K562 treated with DMSO at 1 percent for 12 hours (cell line): ENCODE measurements around the gene ITGAL. TPM values are rescaled to one million over a fixed set of nuclear protein-coding genes. Genes with fewer than 3 reads are reported as not detected.

Experiments used
- total RNA-seq: library from RNA; unstranded; fragments of 300-600 nt; gene quantifications from 2 replicates; pipeline ENCODE4 v1.2.3, GENCODE V29; 2022; ENCODE audit not compliant: insufficient read depth

The ITGAL gene
- total RNA-seq: 0.15 TPM in 1 of 2 replicates, not detected in the other

DNA sequence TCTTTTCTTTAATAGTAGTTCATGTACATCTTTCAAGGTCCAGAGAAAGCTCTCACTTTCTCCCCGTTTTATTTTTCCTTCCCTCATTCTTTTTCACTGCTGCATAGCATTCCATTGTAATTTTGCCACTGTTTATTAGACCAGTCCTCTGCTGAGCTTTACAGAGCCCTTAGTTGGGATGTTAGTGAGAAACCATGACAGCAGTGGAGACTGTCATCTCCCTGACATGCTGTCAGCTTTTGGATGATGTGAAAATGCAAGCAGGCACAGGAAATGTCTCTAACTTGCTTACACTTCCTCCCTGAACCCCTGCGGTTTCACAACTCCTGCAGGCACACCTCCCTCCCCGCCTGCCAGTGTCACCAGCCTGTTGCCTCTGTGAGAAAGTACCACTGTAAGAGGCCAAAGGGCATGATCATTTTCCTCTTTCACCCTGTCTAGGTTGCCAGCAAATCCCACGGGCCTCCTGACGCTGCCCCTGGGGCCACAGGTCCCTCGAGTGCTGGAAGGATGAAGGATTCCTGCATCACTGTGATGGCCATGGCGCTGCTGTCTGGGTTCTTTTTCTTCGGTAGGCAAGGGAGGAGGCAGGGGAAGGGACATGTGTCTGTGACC is at the start of gene ITGAL:
Gene ITGAL (plus strand): TSS at position 415 of the 615 bp plus-strand sequence. CDS start 96 bp downstream, at position 511.

DNA sequence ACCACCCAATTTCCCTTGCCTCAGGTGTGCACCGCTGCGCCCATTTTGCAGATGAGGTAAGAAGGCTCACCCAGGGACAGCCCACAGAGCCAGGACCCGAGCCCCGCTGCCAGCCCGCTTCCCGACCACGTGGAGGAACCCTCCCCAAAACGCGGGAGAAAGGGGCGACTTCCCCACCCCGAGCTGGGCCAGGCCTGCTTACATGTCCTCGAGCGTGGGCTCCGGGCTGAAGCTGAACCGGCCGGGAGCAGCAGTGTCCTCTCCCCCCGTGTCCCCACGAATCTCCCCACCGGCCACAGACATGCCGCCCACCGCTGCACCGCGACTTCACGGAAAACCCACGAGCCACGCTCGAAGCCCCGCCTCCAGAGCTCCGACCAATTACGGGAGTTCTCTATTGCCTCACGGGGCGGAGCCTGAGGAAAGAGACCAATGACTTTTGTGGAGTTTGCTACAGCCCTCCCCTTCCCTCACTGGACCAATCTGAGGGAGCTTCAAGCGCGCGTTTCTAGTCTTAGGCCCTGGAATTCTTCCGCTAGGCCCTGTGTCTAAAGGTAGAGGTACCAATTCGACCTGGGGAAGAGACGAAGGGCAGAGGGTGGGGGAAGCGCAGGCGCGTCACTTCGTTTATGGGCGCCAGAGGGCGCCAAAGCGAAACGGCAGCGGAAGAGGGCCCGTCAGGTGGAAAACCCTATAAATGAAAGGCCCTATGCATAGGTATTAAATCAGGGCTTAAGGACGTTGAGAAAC is 42.7 kb upstream of the ITGAL start, which contains the start of gene DCTPP1:
Gene DCTPP1 (minus strand): TSS at position 353 of the 750 bp plus-strand sequence. CDS start 50 bp downstream, at position 303.

DNA sequence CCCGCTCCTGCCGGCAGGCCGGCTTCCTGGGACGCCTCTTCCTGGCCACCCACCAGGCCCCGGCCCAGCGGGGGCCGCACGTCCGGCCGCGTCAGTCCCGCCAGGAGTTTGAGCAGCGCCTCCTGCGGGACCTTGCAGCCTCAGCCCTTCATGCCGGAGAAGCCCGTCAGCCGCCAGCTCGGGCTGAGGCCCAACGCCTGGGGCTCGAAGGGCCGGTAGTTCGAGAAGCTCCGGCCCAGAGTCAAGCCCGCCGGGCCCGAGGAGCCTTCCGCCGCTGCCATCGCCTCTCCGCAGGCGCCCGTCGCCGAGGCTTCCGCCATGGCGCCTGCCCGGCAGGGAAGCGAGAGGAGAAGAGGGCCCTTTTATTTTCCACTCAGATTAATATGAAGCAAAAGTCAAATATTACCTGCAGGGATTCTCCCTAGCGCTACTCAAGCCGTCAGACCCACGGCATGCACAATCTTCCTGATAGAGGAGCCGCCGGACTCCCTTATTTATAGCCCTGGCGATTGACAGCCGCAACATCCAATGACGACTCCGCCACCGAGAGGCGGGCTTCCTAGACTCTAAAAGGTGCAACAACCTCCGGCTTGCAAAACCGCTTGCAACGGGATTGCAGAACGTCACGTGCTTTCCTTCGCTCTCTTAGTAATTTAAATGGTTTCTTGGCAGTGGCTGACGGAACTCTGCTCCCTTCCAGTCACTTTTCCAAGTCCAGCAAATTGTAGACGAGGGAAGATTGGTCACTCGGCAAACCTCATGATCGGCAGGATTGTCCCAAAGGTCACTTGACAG is 26.9 kb upstream of the ITGAL start, which contains the start of gene SEPHS2:
Gene SEPHS2 (minus strand): TSS at position 467 of the 795 bp plus-strand sequence. CDS start 147 bp downstream, at position 320.

DNA sequence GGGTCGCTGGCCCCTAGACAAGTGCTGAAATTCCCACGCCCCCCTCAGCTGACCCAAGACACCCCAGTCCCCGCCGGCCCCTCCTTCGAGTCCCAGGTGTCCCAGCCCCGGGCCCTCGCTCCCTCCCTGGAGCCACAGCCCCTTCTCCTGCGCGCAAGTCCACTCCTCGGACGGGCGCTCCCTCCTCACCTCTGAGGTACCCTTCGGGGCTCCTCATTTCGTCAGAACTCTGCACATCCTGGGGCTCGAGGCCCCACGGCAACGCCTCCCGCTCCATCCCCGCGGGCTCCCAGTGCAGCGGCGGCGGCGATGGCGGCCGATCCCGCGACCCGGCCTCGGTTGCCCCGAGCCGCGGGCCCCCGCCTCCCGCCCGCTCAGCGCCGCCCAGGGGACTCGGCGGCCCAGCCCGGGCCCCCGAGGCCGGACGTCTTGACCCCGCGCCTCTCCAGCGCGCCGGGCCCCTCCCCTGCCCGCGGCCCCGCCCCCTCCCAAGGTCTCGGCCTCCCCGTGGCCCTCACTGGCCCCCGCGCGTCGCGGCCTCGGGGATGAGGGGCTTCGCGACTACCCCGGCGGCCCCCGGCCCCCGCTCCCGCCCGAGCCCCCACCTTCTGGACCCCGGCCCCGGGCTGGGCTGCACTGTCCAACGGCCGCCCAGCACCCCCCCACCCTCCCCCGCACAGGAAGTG is 53.7 kb downstream of the ITGAL start, which contains the start of gene ZNF768:
Gene ZNF768 (minus strand): TSS at position 430 of the 686 bp plus-strand sequence. CDS start 153 bp downstream, at position 277.

DNA sequence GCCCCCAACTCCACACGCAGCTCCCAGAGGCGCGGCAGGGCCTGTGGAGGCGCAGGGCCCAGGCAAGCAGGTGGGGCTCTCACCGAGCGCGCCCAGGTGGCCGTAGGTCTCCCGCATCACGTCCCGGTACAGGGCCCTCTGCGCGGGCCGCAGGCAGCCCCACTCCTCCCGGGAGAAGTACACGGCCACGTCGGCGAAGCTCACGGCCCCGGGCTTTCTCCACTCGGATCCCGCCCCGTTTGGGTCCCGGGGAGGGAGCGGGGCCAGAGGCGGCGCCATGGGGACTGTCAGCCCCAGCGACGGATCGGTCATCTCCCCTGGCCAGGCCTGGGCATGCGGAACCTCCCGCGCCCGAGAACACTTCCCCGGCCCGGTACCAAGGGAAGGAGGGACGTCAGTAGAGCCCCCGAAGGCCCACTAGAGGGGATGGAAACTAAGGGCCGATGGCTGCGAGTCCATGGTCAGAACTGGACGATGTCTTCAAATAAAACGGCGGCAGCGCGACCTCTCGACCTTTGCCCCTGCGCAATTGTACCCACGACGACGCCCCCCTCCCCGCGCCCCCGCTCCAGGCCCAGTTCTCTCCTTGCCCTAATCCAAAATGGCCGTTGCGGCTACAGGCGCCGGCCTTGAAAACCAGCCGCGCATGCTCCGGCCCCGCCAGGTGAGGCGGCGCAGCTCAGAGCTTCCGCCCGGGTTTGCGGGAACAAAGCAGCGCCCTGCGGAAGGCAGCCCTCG is 62.0 kb downstream of the ITGAL start, which contains the start of gene ZNF747:
Gene ZNF747 (minus strand): TSS at position 491 of the 738 bp plus-strand sequence. CDS start 179 bp downstream, at position 312.

DNA sequence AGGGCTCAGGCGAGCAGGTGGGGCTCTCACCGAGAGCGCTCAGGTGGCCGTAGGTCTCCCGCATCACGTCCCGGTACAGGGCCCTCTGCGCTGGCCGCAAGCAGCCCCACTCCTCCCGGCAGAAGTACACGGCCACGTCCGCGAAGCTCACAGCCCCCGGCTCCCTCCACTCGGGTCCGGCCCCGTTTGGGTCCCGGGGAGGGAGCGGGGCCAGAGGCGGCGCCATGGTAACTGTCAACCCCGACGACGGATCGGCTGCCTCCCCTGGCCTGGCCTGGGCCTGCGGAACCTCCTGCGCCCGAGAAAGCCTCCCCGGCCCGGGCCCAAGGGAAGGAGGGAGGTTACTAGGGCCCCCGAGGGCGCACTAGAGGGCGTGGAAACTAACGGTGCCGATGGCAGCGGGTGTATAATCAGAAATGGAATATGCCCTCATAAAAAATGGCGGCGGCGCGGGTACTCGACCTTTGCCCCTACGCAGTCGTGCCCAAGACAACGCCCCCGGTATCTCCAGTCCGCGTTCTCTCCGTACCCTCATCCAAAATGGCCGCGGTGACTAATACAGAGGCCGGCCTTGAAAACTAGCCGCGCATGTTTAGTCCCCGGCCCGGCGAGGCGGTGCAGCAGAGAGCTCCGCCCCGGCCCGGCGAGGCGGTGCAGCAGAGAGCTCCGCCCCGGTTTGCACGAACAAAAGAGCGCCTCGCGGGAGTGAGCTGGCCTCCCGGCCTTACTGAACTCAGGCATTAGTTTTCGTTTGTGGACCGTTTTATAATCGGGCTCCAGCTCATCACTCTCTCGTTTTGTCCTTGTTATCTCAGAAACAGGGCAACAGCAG is 85.6 kb downstream of the ITGAL start, which contains the start of gene ZNF764:
Gene ZNF764 (minus strand): TSS at position 418 of the 832 bp plus-strand sequence. CDS start 192 bp downstream, at position 226.

DNA sequence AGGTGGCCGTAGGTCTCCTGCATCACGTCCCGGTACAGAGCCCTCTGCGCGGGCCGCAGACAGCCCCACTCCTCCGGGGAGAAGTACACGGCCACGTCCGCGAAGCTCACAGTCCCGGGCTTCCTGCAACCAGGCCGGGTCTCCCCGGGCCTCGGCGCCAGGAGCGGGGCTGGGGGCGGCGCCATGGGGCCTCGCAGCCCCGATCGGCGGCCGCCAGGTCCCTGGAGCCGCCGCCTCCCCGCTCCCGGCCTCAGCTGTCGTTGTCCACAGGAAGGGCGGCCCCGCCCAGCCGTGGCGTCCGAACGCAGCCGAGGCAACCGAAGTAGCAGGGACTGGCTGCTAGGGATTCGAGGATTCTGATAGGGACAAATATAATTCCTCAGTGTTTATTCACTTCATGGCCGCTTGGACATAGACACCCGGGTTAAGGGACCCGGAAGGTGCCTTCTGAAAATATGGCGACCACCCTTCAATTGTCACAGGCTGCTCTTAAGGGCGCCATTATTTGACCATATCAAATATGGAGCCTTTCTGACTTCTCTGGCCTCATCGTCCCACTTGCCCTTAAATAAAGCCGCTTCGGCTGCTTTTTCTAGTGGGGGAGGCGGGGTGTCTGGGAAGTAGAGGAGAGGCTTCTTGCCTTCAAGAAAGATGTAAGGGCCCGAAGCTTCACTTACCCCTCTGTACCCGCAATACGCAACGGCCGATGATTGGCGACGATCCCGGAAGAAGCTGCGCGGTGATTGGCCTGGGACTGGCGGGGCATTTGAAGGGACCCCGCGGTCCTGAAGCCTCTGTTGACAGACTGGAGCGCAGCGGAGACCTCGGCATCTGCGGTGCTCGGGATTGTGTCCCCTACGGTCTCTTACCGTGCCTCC is 99.1 kb downstream of the ITGAL start, which contains the start of gene ZNF688:
Gene ZNF688 (minus strand): TSS at position 270 of the 878 bp plus-strand sequence. CDS start 85 bp downstream, at position 185.

Other genes with a start within 250 kb of the ITGAL start
- gene NPIPB13, start 224.3 kb upstream of the ITGAL start, total RNA-seq: 1.3 TPM in 1 of 2 replicates, not detected in the other
- 27.5 and 38.1 TPM in 2 replicates for gene CD2BP2, start 117.4 kb upstream of the ITGAL start, total RNA-seq
- 48.7 and 64.0 TPM in 2 replicates for gene TBC1D10B, start 102.2 kb upstream of the ITGAL start, total RNA-seq
- gene MYL11, start 97.9 kb upstream of the ITGAL start, total RNA-seq: not detected in 2 replicates
- 1.9 and 3.5 TPM in 2 replicates for gene SEPTIN1, start 90.2 kb upstream of the ITGAL start, total RNA-seq
- gene ZNF48, start 77.3 kb upstream of the ITGAL start, total RNA-seq: 8.8 and 9.4 TPM in 2 replicates
- 14.6 and 19.6 TPM in 2 replicates for gene ZNF771, start 65.1 kb upstream of the ITGAL start, total RNA-seq
- gene DCTPP1, start 42.7 kb upstream of the ITGAL start, total RNA-seq: 46.3 and 71.8 TPM in 2 replicates
- 57.8 and 99.0 TPM in 2 replicates for gene SEPHS2, start 26.9 kb upstream of the ITGAL start, total RNA-seq
- gene ZNF768, start 53.8 kb downstream of the ITGAL start, total RNA-seq: 56.9 and 67.2 TPM in 2 replicates
- gene ZNF747, start 62.1 kb downstream of the ITGAL start, total RNA-seq: 1.8 and 3.8 TPM in 2 replicates
- 7.4 and 9.7 TPM in 2 replicates for gene ZNF764, start 85.6 kb downstream of the ITGAL start, total RNA-seq
- 10.1 and 13.2 TPM in 2 replicates for gene ZNF688, start 99.0 kb downstream of the ITGAL start, total RNA-seq
- 2.3 and 6.7 TPM in 2 replicates for gene ZNF785, start 113.0 kb downstream of the ITGAL start, total RNA-seq
- gene ZNF689, start 137.6 kb downstream of the ITGAL start, total RNA-seq: 6.9 and 13.4 TPM in 2 replicates
- 61.1 and 69.1 TPM in 2 replicates for gene PRR14, start 178.2 kb downstream of the ITGAL start, total RNA-seq
- 26.4 and 62.6 TPM in 2 replicates for gene FBRS, start 185.7 kb downstream of the ITGAL start, total RNA-seq
- gene SRCAP, start 226.4 kb downstream of the ITGAL start, total RNA-seq: 1.5 and 45.9 TPM in 2 replicates